Peyer's patch (tissue), 4 donors: Measurements from ENCODE around the gene WBP1L.

ENCODE experiments used
- POLR2A ChIP-seq, 2 donors: fragments of 450-650 bp; IDR thresholded peaks; one replicate each; pipeline ENCODE4 v1.5.1; 2017; ENCODE audit warnings: antibody characterized with exemption in 2 of 2, mild to moderate bottlenecking in 2 of 2, moderate library complexity in 2 of 2
- TF ChIP-seq, protein P1 (sequence below), 6 experiments: fragments of 450-650 bp in 4 of 6; fragments of 200-600 bp in 2 of 6; sonication (generic) in 1 of 6; IDR thresholded peaks; one replicate each; pipeline ENCODE4 v1.5.1; 2017 to 2019; ENCODE audit warnings: antibody characterized with exemption in 6 of 6, mild to moderate bottlenecking in 3 of 6, moderate library complexity in 1 of 6

DNA sequence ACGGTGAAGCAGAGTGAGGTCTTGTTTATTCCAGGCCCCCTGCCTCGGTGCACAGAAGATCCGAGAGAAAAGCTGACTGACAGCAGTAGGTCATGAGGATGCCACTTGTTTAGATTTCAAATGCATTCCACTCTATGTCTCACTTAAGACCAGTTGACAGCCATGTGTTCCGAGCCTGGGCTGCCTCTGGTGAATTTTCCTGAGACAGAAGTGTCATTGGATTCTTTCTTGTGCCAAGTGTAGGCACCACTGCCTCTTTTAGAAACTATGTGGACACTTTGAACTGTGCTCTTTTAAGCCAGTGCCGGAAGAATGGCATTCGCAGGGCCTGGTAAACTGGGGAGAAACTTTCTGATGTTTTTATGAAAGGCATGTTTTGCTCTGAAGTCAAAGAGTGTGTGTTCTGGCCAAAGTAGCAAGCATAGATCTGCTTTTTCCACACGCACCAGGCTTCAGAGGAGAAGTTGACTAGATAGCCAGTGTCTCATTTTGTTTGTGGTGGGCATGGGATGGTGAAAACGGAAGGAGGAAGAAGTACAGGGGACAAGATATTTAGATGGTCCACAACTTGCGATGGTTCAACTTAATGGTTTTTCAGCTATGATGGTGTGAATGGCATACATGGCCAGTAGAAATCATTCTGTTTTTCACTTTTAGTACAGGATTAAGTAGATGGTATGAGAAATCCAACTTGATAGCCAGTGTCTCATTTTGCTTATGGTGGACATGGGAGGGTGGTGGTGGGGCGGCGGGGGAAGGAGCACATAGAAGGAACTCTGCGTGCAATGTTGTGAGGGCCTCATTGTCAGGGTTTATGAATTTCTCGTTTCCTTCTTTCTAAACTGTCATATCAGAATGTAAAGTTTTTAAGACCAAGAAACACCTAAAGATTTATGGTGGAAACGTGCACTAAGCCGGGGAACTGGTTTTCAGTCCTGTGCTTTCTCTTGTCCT, 52.0 kb downstream of the WBP1L start:
- TF ChIP-seq, protein P1, sequence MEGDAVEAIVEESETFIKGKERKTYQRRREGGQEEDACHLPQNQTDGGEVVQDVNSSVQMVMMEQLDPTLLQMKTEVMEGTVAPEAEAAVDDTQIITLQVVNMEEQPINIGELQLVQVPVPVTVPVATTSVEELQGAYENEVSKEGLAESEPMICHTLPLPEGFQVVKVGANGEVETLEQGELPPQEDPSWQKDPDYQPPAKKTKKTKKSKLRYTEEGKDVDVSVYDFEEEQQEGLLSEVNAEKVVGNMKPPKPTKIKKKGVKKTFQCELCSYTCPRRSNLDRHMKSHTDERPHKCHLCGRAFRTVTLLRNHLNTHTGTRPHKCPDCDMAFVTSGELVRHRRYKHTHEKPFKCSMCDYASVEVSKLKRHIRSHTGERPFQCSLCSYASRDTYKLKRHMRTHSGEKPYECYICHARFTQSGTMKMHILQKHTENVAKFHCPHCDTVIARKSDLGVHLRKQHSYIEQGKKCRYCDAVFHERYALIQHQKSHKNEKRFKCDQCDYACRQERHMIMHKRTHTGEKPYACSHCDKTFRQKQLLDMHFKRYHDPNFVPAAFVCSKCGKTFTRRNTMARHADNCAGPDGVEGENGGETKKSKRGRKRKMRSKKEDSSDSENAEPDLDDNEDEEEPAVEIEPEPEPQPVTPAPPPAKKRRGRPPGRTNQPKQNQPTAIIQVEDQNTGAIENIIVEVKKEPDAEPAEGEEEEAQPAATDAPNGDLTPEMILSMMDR (IDR thresholded peaks at IDR 0.05): no peak
- TF ChIP-seq POLR2A (IDR thresholded peaks at IDR 0.05): no peak
